Heart left ventricle (tissue), 13 donors: ENCODE data around the gene EOLA2.

Experiments used
- POLR2A ChIP-seq, 2 donors: fragments of 450-650 bp; IDR thresholded peaks; one replicate each; pipeline ENCODE4 v1.6.1; 2017; ENCODE audit warnings: antibody characterized with exemption in 2 of 2, mild to moderate bottlenecking in 2 of 2, moderate library complexity in 2 of 2
- TF ChIP-seq, protein P1 (sequence below), 12 donors: fragments of 200-600 bp; sonication (generic) in 4 of 12; IDR thresholded peaks; one replicate each; pipeline versions ENCODE4 v1.5.0 to v1.8.0; 2018 to 2022; ENCODE audit warnings: antibody characterized with exemption in 12 of 12, mild to moderate bottlenecking in 5 of 12
- donor health status: ischemic (EF 13 %, LVEDD 7.1; RV severe dilation, severe dysfunction).
- donor health status: DM: no; HTN: yes; CAD: no.
- donor health status: DM: no; HTN: no; CAD: no.
- donor health status: ischemic (EF 25% LVEDD 6.9; RV normal size, moderate dysfunction).
- donor health status: ischemic (EF 25% LVEDD 5.7; RV mildly dilated, moderate dysfunction).
- donor health status: ischemic (EF 35%, LVEDD 5.7; RV mildly dilated, moderate dysfunction).
- donor health status: nonischemic (EF 11% LVEDD 7.7; RV severe dilation, severe dysfunction).
- donor health status: DM: yes; HTN: yes; CAD: no.
- donor health status: PGD.
- donor health status: ischemic (EF 29% LVEDD 5.4; RV normal size, mild dysfunction).
- donor health status: nonischemic (EF 23%, LVEDD 6.1; RV moderate dilation, normal function).

DNA sequence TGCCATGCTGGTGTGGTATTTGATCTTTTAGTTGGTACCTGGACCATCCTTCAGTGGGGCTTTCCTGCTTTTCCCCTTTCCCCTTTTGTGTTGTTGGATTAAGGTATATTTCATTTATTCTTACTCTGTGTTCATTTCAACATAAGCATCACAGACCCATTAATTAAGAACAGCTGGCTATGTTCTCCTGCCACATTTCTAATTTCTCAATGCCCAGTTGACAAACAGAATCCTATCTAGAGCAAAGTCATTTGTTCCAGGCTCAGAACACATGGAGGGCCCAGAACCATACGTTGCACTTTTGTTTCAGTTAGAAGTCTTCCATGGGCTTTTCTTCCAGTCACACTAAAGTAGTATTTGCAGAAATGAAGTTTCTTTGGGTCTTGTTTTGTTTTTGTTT lies 46.1 kb upstream of the EOLA2 start:
- TF ChIP-seq, protein P1, sequence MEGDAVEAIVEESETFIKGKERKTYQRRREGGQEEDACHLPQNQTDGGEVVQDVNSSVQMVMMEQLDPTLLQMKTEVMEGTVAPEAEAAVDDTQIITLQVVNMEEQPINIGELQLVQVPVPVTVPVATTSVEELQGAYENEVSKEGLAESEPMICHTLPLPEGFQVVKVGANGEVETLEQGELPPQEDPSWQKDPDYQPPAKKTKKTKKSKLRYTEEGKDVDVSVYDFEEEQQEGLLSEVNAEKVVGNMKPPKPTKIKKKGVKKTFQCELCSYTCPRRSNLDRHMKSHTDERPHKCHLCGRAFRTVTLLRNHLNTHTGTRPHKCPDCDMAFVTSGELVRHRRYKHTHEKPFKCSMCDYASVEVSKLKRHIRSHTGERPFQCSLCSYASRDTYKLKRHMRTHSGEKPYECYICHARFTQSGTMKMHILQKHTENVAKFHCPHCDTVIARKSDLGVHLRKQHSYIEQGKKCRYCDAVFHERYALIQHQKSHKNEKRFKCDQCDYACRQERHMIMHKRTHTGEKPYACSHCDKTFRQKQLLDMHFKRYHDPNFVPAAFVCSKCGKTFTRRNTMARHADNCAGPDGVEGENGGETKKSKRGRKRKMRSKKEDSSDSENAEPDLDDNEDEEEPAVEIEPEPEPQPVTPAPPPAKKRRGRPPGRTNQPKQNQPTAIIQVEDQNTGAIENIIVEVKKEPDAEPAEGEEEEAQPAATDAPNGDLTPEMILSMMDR (IDR thresholded peaks at IDR 0.05) = no peak
- no peak for TF ChIP-seq POLR2A (IDR thresholded peaks at IDR 0.05)
